ENCODE data around the gene XPC.
"Not testable (repeated sequence)": the region's sequence is repeated elsewhere in the genome, so short reads cannot be mapped to it uniquely, and the experiment has no call there.

Gene XPC

DNA sequence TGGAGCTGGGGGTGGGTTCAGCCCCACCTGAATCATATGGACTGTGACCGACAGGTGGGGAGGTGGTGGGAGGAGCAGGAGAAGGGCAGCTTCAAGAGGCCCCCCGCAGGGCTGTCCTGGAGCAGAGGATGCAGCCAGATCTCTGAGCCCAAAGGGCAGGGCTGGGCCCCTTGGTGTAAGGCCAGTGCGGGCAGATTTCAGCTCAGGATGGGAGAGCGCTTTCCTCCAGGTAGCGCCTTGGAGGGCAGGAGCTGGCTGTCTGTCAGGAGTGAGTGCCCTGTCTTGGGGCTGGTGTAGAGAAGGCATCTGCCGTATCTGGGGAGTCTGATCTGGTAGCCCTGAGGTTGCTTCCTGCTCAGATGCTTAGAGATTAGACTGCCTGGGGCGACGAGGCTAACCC is 46.3 kb downstream of the XPC start:
- no peak for DNase-seq

DNA sequence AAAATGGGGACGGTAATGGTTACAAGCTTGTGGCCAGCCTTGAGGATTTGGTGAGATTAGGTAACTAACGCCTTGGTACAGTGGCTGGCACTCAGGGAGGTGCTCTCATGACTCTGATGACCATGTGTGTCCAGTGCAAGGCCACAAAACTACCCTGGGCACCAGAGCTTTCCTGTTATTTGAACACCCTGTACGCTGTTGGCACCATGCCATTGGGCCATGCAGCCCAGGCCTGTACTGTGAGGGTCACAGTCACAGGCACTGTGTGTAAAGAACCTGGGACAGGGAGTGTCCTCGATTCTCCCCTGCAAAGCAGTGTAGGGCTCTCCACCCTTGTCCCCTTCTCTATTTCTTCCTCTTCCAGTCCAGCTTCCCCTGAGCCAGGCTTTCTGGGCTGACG is 47.3 kb downstream of the XPC start:
- no peak for DNase-seq

DNA sequence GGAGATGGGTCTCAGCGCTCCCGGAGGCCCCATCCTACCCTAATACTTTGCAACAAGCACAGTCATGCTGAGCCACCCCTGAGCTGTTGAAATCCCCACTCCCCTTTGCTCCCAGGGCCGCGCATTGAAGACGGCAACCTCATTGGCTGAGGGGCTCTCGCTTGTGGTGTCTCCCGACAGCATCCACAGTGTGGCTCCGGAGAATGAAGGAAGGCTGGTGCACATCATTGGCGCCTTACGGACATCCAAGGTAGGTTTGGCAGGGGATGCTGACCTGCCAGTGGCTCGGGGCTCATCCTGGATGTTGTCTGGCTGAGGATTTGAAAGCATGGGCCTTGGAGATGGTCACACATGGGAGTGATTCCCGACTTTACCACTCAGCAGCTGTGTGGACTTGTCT is 47.7 kb downstream of the XPC start:
- DNase-seq: no peak

DNA sequence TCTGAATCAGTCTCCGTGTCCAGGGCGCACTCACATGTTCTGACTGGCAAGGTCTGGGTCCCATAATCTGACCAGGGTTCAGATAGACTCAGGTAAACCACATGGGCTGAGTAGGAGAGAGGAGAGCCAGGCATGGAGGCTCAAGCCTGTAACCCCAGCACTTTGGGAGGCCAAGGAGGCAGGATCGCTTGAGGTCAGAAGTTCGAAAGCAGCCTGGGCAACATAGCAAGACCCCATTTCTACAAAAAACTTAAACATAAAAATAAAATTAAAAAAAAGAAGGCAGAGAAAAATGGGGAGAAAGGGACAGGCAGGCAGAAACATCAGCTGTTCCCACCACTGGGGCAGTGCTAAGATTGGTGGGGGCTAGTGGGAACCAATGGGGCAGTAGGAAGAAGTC is 48.2 kb downstream of the XPC start:
- DNase-seq: no peak

DNA sequence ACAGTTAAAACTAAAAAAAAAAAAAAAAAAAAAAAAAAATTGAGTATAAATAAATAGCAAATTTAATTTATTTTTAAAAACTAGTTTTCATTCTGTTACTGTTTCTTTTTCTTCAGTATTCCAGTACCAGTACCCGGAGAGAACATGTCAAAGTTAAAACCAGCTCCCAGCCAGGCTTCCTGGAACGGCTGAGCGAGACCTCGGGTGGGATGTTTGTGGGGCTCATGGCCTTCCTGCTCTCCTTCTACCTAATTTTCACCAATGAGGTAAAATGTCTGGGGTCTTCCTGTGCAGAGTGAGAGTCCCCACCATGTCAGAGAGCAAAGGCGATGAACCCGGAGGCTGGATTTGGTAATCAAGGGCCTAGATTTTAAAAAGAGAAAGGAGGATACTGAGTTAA is 49.1 kb downstream of the XPC start:
- no peak for DNase-seq

DNA sequence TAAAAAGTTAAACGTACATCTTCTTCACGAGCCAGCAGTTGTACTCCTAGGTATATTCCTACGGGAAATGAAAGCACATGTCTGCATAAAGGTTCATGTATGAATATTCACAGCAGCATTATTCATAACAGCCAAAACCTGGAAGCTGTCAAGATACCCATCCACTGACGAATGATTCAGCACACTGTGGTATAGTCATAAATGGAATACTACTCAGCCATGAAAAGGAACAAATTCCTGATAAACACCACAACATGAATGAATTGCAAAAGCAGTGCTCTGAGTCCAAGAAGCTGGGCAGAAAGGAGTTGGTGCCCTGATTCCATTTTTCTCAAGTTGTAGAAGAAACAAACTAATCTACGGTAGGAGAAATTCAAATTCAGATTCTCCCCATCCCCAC is 49.7 kb downstream of the XPC start:
- DNase-seq: no peak

DNA sequence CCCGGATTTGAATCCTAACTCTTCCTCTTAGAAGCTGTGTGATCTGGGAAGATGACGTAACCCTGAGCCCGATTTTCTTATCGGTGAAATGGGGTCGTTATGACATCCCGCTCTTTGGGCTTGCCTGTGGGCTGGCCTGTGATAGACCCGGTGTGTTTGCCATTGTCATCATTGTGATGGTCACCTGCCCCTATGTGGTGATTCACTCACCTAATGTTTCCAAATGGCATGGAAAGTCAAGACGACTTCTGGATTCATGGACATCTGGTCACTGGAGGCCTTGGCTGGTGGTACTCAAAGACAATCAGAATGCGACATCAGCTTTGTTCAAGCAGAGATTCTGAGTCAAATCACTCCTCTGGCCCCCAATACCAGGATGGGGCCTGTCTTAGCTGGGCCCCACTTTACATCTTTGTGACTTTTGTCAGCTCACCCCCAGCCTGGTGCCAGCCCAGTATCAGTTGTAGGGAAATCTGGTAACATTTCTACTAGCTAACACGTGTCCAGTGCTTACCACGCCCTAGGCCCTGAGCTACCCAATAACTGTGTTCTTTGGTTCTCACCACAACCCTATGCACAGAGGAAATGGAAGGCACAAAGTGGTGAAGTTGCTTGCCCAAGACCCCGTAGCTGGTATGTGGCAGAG is 50.8 kb downstream of the XPC start:
- DNase-seq: no peak

DNA sequence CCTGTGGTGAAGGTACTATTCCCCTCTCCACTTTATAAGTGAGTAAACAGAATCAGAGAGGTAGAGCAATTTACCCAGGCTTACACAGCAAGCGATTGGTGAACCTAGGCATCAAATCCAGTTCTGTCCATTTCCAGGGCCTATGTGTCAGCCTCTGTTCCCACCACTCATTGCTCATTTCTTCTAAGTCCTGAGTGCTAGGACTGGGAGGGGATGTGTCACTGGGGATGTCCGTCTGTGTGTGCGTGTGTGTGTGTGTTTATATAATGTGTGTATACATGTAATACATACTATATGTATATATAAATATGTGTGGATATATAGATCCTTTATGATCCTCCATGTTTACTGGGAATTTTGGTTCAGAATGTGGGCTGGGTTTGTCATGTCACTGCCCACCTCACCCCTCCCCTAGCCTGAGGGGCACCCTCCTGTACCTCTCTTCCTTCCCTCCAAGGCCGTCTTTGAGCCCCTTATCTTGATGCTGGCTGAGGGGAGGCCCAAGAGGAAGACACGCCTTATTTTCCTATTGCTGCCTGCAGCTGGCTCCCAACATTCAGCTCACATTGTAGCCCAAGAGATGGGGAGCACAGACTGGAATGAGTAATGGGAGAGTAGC is 51.4 kb downstream of the XPC start:
- DNase-seq: no peak

DNA sequence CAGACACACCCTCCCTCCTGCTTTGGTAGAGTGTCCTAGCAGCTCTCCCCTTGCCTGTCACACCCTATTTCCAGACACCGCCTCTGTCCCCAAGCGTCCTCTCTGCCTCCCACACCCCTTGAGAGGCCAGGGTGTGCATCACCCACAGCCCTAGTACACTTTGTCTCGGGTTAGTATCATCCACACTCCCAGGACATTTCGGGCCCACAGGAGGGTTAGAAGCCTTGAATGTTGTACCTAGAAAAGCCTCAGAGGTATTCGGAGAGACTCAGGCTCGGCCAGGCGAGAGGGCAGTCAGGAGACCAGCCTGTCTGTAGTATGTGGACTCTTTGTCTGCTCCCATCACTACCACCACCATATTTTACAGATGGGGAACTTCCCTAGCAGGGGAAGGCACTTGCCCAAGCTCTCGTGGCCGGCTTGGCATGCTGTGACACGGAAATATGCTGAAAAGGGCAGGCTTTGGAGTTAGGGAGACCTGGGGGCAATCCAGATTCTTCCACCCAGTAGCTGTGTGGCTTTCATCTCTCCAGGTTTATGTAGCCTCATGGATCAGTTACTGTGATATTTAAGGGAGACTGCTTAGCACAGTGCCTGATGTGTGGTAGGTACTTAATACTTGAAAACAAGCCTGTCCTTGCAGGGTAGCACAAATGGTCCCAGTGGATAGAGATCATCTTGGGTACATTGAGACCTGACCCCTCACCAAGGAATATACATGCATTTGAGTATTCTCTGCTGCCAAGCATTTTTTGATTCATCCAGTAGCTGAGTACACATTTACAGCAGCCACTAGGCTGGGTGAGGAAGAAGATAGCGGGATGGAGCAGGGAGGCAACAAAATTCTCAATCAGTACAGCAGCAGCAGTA is 52.1 kb downstream of the XPC start:
- no peak for DNase-seq

DNA sequence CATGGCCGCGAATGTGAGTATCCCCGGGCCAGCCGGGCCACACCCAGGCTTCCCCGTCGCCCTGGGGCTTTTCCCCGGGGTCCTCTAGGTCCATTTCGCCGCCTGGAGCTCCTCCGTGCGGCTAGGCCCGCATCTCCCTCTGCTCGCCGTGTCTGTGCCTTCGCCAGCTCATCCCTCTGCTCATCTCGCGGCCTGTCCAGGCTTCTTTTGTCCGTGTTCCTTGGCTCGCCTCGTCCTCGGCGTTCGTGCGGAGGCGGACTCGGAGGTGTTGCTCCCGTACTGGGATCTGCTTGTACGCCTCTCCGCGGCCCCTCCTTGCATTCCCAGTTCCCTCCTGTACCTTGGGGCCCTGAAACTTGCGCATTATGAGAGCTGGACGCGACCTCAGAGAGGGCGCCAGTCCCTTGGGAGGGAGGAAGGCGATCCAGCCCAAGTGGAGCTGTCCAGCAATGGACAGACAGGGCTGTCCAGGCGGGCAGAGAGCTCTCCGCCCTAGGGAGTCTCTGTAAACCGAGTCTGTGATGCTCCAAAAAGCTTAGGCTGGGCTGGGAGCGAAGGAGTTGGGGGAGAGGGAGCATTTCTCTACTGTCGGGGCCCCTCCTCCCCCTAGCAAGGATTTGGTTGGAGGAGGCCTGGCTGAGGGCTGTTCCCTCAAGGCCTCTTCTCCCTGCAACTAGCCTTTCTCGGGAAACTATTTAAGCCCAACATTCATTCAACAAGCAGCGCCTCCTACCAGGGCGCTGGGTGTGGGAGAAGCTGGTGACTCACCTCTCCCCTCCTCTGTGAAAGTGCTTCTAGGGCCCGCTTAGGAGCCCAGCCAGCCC is 53.0 kb downstream of the XPC start:
- no peak for DNase-seq

DNA sequence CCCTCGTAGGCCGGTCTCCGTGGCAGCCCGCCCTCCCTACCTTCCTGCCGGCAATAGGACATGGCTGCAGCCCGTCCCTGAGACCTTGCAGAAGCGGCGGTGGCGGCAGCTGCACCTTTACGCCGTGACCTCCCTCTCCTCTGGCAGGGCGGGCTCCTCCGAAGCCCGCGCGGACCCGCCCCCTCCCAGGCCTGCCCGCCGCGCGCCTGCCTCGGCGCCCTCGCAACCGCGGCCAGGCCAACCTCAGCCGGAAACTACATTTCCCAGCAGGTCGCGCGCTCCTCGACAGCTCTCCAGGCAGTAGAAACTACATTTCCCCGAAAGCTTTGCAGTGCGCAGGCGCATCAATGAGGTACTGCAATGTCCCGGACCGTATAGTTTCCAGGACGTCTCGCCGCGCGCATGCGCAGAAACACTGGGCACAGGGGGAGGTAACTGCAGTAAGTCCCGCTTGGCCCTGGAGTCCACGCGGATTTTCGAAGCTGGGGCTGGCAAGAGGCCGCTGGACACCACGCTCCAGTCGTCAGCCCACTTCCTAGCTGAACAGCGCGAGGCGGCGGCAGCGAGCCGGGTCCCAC is 53.7 kb downstream of the XPC start, which contains the start of the genes CHCHD4 and TMEM43:
TSS of gene CHCHD4 (minus strand) at position 256 of the 578 bp plus-strand sequence. CDS start at position 62, 194 bp downstream.
TSS of gene TMEM43 (plus strand) at position 438 of the 578 bp plus-strand sequence. CDS start 142 bp downstream, outside the sequence.
- DNase-seq: peak; percentile 100

DNA sequence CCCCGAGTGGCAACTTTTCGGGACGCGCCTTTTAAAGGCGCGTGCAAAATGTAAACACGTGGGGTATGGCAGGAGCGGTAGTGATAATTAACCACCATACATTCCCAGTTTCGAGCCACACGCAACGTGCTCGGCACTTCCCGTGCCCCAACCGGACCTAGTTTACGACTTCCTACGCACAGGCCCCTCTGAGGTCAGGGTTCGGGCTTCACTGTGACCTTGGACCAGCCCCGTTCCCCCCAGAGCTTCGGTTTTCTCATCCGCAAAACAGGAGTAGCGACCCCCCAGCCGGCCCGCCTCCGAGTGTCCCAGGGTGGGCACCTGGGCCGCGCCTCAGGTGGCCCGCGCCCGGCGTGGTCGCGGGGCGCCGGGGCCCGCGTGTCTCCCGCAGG is 54.2 kb downstream of the XPC start:
- peak; percentile 66 for DNase-seq

DNA sequence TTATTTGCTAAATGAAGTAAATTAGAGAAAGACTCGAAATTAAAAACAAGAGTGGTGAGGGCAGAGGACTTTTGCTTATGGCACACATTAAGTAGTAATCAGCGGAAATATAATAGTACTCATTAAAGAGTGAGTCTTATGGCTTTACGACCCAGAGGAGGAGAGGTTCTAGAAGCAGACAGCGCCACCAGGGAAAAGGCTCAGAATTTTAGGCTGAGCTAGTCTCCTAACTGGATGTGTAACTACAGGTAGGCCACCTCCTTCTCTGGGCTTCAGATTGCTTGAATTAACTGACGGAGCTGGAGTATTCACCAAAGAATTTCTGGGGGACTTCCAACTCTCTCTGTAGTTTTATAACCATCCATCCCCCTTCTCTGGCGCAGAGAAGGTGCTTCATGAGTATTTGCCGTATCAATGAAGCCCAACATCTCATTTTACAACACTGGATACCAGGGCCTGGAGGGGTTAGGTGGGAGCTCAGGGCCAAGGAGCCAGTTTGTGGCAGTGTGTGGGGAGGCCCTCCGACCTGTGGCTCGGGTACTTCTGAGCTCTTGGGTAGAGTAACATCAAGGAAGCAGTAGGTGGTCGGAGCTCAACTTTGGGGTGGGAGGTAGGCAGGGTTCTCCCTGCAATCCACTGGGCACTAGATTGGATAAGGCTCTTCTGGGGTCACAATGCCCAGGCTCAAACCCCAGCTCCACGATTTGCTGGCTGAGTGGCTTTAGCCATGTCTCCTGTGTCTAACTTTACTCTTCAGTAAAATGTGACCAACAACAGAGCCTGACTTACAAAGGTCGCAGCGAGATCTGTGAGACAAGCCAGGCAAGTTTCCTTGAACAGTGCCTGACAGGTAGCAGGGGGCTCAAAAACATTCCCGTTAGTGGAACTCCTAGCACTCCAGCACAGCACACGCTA is 54.8 kb downstream of the XPC start:
- DNase-seq: no peak

DNA sequence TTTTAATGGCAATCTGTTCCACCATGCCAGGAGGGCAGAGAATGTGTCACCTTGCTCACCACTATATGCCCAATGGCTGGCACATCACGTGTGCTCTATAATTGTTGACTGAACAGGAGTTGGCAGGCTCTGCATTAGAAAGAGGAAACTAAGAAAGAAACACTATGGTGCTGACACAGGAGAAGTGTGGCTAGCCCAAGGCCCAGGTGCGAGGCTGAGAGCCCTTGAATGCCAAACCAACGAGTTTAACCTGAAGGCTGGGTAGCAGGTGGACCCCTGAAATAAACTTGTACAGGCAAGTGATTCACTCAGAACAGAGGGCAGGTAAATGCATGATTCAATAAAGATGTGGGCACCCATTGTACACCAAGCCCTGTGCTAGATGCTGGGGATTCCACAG is 56.1 kb downstream of the XPC start:
- DNase-seq: no peak

DNA sequence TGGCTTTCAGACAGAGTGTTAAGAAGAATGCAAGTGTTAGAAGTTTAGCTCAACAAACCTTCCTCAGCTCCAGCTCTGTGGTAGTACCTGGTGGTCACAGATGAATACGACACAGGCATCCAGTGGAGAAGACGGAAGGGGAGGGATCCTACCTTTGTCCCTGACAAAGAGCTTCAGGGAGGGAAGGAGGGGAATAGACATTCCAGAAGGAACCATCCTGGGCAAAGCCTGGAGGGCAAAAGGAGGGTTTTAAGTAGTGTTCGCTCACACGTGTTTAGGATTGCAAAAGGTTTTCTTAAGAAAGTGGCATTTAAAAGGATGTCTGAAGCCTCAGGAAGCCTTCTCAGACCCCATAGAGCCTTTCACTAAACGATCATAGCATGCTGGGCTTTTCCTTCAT is 56.5 kb downstream of the XPC start:
- no peak for DNase-seq

DNA sequence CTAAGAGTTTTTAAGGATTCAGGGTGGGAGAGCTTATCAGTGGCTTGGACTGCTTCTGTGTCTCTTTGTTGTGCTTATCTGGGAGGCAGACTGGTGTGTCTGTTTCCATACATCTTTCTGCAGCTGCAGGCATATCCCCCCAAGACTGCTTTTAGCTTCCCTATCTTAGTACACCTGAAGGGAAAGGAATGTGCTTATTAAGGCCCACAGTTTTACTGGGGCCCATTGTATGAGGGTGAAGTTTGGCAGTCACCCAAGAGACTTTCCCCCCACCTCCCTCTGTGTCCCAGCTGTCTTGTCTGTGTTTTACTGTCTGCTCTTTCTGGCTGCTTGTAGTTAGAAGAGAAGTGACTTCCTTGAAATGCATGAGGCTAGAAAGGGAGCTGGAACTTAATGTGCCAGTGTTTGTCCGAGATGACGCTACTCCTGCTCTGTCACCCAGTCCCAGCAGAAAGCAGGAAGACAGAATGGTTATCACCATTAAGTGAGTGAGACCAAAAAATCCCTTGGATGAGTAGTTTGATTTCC is 57.4 kb downstream of the XPC start:
- not testable (repeated sequence) for DNase-seq

DNA sequence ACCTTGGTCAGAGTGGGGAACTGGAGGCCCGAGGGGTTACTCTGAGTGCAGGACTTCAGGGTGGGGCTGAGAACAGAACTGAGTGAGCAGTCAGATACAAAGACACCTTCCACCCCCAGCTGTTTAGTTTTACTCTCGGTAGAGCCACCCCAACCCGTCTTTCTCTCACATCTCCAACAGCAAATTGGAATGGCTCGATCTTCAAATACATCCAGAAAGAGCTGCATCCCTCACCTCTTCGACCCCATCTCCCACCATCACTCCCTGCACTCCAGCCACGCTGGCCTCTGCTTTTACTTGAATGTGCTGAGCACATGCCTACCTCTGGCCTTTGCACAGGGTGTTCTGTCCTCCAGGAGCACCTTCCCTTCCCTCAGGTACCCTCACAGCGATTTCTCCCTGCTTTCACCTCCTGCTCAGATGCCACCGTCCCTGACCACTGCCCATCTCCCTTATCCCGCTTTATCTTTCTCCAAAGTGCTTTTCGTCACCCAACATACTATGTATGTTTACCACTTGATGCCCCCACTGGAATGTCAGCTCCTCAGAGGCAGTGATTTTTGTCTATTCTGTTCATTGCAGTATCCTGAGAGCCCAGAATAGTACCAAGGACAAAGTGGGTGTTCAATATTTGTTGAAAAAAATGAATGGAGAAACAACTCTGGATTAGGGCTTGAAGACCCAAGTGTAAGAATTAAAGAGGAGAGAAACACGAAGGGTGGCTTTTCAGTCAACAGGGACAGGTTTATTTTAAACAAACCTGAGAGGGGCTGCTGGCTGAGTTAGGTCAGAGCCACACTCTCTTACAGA is 58.1 kb downstream of the XPC start:
- DNase-seq: no peak

DNA sequence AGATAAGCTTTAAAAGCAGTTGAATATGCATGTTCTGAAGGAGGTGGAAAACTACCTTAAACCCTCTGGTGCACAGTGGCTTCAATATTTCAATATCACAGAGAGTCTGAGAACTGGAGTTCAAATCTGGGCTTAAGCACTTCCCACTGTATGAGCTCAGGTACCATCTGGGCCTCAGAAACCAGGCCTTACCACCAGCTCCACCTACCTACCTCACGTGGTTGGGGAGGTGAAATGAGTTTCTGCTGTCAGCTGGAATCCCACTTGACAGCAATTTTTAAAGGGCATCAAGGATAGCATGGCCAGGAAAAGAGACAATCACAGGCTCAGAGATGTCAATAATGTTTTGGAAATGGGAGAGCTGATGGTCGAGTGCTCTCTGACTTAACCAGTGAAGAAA is 58.8 kb downstream of the XPC start:
- no peak for DNase-seq

DNA sequence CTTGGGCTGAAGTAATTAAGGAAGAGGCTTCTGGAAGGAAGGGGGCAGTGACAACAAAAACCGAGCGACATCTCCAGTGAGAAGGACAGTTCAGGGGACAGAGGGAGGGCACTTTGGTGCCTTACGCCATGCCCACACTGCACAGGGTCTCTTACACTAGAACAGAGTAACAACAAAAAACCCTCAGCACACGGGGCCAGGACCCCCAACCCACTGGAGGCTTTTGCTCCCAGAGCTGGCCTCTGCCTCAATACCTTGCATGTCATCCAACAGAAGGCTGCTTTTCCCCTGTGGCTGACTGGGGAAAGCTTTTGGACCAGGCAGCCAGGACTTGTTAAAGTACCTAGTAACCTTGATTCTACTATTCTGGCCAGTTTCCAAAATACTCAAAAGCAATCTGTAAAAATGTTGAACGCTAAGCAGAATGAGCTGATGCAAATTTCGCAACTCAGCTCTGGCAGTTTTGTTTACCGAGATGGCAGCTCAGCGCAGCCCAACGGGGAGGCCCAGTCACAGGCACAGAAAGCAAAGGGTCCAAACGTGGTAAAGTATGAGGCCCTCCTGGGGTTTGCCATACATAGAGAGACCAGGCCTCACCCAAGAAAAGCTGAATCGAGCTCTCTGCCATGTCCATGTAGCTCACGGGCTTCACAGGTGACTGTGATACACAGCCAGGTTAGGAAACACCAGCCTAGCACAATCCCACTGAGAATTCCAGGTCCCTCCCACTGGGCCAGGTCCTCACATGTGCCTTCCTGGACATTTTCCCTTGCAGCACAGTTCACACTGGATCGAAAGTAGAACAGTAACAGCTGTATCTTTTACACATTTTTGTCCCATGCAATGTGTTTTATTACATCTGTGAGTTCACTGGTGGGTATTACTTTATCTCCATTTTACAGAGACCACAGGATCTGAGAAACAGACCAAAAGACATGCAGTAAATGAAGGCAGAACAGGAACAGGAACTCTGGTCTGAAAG is 59.7 kb downstream of the XPC start:
- no peak for DNase-seq
